Neural cell (in vitro differentiated cells): Measurements from ENCODE around the gene NDE1. TPM values are rescaled to one million over a fixed set of nuclear protein-coding genes. Genes with fewer than 3 reads are reported as not detected.

Source experiments
- H2AFZ ChIP-seq: fragments of 200-600, 300-800 bp; sonication (generic), shearing (Covaris generic); 2 replicates; pipeline ENCODE4 v1.6.0; 2014; ENCODE audit warnings: low read depth, mild to moderate bottlenecking, antibody characterized with exemption, low read length, moderate library complexity
- H3F3A ChIP-seq: fragments of 200-600 bp; shearing (Covaris generic); 2 replicates; pipeline ENCODE4 v1.6.1; 2016; ENCODE audit warnings: mild to moderate bottlenecking, moderate library complexity, mixed read lengths, antibody characterized with exemption, low read length; ENCODE audit not compliant: insufficient read depth, poor library complexity, severe bottlenecking
- H3K27ac ChIP-seq: fragments of 200-600, 300-800 bp; sonication (generic), shearing (Covaris generic); 2 replicates; pipeline ENCODE4 v1.5.1; 2014; ENCODE audit warnings: mild to moderate bottlenecking, low read length, moderate library complexity
- H3K27me3 ChIP-seq: fragments of 300-800, 200-600 bp; sonication (generic), shearing (Covaris generic); 2 replicates; pipeline ENCODE4 v1.6.0; 2014; ENCODE audit warnings: mild to moderate bottlenecking, low read depth, low read length, moderate library complexity; ENCODE audit not compliant: insufficient read depth
- H3K36me3 ChIP-seq: fragments of 300-800, 200-600 bp; sonication (generic), shearing (Covaris generic); 2 replicates; pipeline ENCODE4 v1.5.1; 2014; ENCODE audit warnings: mild to moderate bottlenecking, antibody characterized with exemption, low read length, moderate library complexity; ENCODE audit not compliant: insufficient read depth
- H3K4me2 ChIP-seq: fragments of 300-800, 200-600 bp; sonication (generic), shearing (Covaris generic); 2 replicates; pipeline ENCODE4 v1.6.0; 2014; ENCODE audit warnings: mild to moderate bottlenecking, low read length
- H3K4me3 ChIP-seq: fragments of 300-800, 200-600 bp; sonication (generic), shearing (Covaris generic); 2 replicates; pipeline ENCODE4 v1.5.1; 2014; ENCODE audit warnings: mild to moderate bottlenecking, low read length, moderate library complexity
- H3K79me2 ChIP-seq: fragments of 200-600 bp; shearing (Covaris generic); replicated peaks from 2 replicates; pipeline ENCODE4 v1.6.0; 2014; ENCODE audit warnings: mild to moderate bottlenecking, low read length, moderate library complexity; ENCODE audit not compliant: insufficient read depth
- H3K9ac ChIP-seq: fragments of 300-800, 200-600 bp; sonication (generic), shearing (Covaris generic); 2 replicates; pipeline ENCODE4 v1.6.1; 2016; ENCODE audit warnings: mild to moderate bottlenecking, low read length, mixed read lengths
- H3K9me2 ChIP-seq: fragments of 200-600 bp; shearing (Covaris generic); 2 replicates; pipeline ENCODE4 v1.6.1; 2016; ENCODE audit warnings: mild to moderate bottlenecking, low read length, mixed read lengths; ENCODE audit not compliant: insufficient read depth
- H3K9me3 ChIP-seq: fragments of 200-600, 300-800 bp; sonication (generic), shearing (Covaris generic); 2 replicates; pipeline ENCODE4 v1.6.1; 2016; ENCODE audit warnings: mild to moderate bottlenecking, mixed run types, low read length, moderate library complexity, mixed read lengths
- H4K20me1 ChIP-seq: fragments of 200-600 bp; shearing (Covaris generic); 2 replicates; pipeline ENCODE4 v1.6.1; 2016; ENCODE audit warnings: mild to moderate bottlenecking, mixed run types; ENCODE audit not compliant: insufficient read depth
- EP300 ChIP-seq: fragments of 450-650 bp; conservative IDR thresholded peaks from 2 replicates; pipeline ENCODE4 v1.6.1; 2014; ENCODE audit warnings: antibody characterized with exemption, mild to moderate bottlenecking, moderate library complexity; ENCODE audit not compliant: poor library complexity, severe bottlenecking
- EZH2 ChIP-seq: fragments of 200-600, 300-800 bp; shearing (Covaris generic), sonication (generic); IDR thresholded peaks from 2 replicates; pipeline ENCODE4 v1.6.1; 2014; ENCODE audit warnings: antibody characterized with exemption, low read length, borderline replicate concordance, mild to moderate bottlenecking; ENCODE audit not compliant: insufficient read depth, poor library complexity, severe bottlenecking
- MXI1 ChIP-seq: fragments of 450-650 bp; conservative IDR thresholded peaks from 2 replicates; pipeline ENCODE4 v1.6.1; 2014; ENCODE audit warnings: antibody characterized with exemption, mild to moderate bottlenecking; ENCODE audit not compliant: poor library complexity, severe bottlenecking
- POLR2AphosphoS5 ChIP-seq: IDR thresholded peaks from 2 replicates; pipeline ENCODE4 v1.6.1; 2012
- RAD21 ChIP-seq: fragments of 450-650 bp; conservative IDR thresholded peaks from 2 replicates; pipeline ENCODE4 v1.6.1; 2014; ENCODE audit warnings: antibody characterized with exemption, mild to moderate bottlenecking, moderate library complexity
- SMC3 ChIP-seq: fragments of 450-650 bp; conservative IDR thresholded peaks from 2 replicates; pipeline ENCODE4 v1.6.1; 2014; ENCODE audit warnings: antibody characterized with exemption, mild to moderate bottlenecking, moderate library complexity; ENCODE audit not compliant: poor library complexity
- TAF1 ChIP-seq: IDR thresholded peaks from 2 replicates; pipeline ENCODE4 v1.6.1; 2012; ENCODE audit warnings: low read depth
- polyA plus RNA-seq: library from polyadenylated mRNA; depleted of rRNA; stranded (reverse); fragments of >200 nt; gene quantifications from 2 replicates; pipeline ENCODE4 v1.2.3, GENCODE V29; 2014
- TF ChIP-seq, protein P1 (sequence below): IDR thresholded peaks from 2 replicates; pipeline ENCODE4 v1.6.1; 2012; ENCODE audit warnings: borderline replicate concordance
- TF ChIP-seq, protein P2 (sequence below): fragments of 450-650 bp; IDR thresholded peaks from 2 replicates; pipeline ENCODE4 v1.5.1; 2014; ENCODE audit warnings: antibody characterized with exemption, mild to moderate bottlenecking, moderate library complexity; ENCODE audit not compliant: poor library complexity, severe bottlenecking

The NDE1 gene
- polyA plus RNA-seq, 1 donor from 2014 or later = not detected

DNA sequence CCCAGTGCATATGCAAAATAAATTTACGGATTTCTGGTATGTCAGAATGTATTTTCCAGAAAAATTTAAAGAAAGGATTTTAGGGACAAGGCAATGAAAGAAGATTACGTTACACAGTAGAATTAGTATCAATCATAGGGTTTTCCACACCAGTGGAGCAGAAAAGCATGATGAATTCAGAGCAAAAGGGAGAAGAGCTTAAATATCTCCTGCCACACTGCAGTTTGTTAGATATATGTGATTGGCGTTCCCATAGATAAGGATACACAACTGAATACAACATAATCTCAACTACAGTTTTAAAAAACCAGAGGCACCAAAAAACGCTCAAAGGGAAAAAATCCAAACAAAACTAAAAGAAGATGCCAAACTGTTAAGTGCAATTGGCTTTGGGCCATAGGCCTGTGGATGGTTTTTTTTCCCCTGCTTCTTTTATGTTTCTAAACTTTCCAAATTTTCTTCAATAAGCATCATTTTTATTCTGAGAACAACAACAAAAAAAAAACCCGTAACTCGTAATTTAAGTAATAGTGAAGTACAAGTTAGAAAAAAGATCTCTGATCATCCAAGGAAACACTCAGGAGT lies 29.3 kb upstream of the NDE1 start:
- Histone ChIP-seq H4K20me1 (no peaks in the 10 kb centered on the region), H3F3A (no peaks in the 10 kb centered on the region), H3K79me2 (no peaks in the 10 kb centered on the region), H3K9me3 (no peaks in the 10 kb centered on the region), H3K4me2 (no peak overlapping the region), H3K27ac (no peak overlapping the region), H2AFZ (no peak overlapping the region), H3K27me3 (no peaks in the 10 kb centered on the region), H3K9ac (no peak overlapping the region), H3K9me2 (no peaks in the 10 kb centered on the region), H3K36me3 (peaks cover 11% of the 10 kb centered on the region), H3K4me3 (no peak overlapping the region)
- TF ChIP-seq EZH2 (no peak), EP300 (no peak)
- TF ChIP-seq, protein P1, sequence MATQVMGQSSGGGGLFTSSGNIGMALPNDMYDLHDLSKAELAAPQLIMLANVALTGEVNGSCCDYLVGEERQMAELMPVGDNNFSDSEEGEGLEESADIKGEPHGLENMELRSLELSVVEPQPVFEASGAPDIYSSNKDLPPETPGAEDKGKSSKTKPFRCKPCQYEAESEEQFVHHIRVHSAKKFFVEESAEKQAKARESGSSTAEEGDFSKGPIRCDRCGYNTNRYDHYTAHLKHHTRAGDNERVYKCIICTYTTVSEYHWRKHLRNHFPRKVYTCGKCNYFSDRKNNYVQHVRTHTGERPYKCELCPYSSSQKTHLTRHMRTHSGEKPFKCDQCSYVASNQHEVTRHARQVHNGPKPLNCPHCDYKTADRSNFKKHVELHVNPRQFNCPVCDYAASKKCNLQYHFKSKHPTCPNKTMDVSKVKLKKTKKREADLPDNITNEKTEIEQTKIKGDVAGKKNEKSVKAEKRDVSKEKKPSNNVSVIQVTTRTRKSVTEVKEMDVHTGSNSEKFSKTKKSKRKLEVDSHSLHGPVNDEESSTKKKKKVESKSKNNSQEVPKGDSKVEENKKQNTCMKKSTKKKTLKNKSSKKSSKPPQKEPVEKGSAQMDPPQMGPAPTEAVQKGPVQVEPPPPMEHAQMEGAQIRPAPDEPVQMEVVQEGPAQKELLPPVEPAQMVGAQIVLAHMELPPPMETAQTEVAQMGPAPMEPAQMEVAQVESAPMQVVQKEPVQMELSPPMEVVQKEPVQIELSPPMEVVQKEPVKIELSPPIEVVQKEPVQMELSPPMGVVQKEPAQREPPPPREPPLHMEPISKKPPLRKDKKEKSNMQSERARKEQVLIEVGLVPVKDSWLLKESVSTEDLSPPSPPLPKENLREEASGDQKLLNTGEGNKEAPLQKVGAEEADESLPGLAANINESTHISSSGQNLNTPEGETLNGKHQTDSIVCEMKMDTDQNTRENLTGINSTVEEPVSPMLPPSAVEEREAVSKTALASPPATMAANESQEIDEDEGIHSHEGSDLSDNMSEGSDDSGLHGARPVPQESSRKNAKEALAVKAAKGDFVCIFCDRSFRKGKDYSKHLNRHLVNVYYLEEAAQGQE = no peak
- TF ChIP-seq, protein P2, sequence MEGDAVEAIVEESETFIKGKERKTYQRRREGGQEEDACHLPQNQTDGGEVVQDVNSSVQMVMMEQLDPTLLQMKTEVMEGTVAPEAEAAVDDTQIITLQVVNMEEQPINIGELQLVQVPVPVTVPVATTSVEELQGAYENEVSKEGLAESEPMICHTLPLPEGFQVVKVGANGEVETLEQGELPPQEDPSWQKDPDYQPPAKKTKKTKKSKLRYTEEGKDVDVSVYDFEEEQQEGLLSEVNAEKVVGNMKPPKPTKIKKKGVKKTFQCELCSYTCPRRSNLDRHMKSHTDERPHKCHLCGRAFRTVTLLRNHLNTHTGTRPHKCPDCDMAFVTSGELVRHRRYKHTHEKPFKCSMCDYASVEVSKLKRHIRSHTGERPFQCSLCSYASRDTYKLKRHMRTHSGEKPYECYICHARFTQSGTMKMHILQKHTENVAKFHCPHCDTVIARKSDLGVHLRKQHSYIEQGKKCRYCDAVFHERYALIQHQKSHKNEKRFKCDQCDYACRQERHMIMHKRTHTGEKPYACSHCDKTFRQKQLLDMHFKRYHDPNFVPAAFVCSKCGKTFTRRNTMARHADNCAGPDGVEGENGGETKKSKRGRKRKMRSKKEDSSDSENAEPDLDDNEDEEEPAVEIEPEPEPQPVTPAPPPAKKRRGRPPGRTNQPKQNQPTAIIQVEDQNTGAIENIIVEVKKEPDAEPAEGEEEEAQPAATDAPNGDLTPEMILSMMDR = no peak

DNA sequence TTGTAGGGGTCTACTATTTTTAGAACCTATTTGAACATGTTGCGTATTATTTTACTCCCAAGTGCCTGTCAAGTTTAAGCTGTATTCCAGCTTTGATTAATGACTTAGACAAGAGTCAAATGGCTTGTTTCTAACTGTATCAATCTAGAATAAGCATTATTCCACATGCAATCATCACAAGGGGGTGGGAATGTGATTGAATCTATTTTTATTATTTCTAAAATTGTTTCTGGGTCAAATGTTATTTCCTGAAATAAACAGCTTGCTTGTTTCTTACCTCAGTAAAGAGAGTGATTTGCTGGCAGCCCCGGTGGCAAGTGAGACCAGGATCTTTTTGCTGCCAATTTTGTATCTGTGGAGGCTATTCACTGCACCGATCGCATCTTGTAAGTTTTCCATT lies 28.6 kb upstream of the NDE1 start:
- Histone ChIP-seq H3F3A (no peaks in the 10 kb centered on the region), H4K20me1 (no peaks in the 10 kb centered on the region), H3K9ac (no peak overlapping the region), H3K9me2 (no peaks in the 10 kb centered on the region), H3K4me2 (no peak overlapping the region), H2AFZ (no peak overlapping the region), H3K4me3 (no peak overlapping the region), H3K9me3 (no peaks in the 10 kb centered on the region), H3K27ac (no peak overlapping the region), H3K79me2 (no peaks in the 10 kb centered on the region), H3K36me3 (peaks cover 11% of the 10 kb centered on the region), H3K27me3 (no peaks in the 10 kb centered on the region)
- no peak for TF ChIP-seq EZH2
- no peak for TF ChIP-seq SMC3
- no peak for TF ChIP-seq TAF1
- TF ChIP-seq, protein P1 = no peak
- TF ChIP-seq, protein P2 = no peak
- no peak for TF ChIP-seq RAD21
- no peak for TF ChIP-seq EP300
- TF ChIP-seq POLR2AphosphoS5 = no peak
- no peak for TF ChIP-seq MXI1
